Neuronal stem cell (in vitro differentiated cells): ENCODE measurements around the gene COL25A1.

ENCODE experiments used
- DNase-seq: peaks from one replicate; pipeline ENCODE4 v3.0.0-alpha.2; 2013; ENCODE audit warnings: low spot score
- H2AFZ ChIP-seq: one replicate; pipeline ENCODE4 v1.6.1; 2013; ENCODE audit warnings: mild to moderate bottlenecking, low read length, inconsistent platforms
- H2AK5ac ChIP-seq: 2 replicates; pipeline ENCODE4 v1.6.1; 2013; ENCODE audit warnings: low read depth, mild to moderate bottlenecking, inconsistent platforms, low read length, moderate library complexity, mixed read lengths
- H2BK120ac ChIP-seq: 2 replicates; pipeline ENCODE4 v1.6.1; 2013; ENCODE audit warnings: low read depth, mild to moderate bottlenecking, inconsistent platforms, low read length, moderate library complexity, mixed read lengths
- H2BK12ac ChIP-seq: one replicate; pipeline ENCODE4 v1.6.1; 2013; ENCODE audit warnings: low read length, inconsistent platforms
- H2BK15ac ChIP-seq: 2 replicates; pipeline ENCODE4 v1.6.1; 2013; ENCODE audit warnings: mild to moderate bottlenecking, low read length, inconsistent platforms, mixed read lengths
- H2BK5ac ChIP-seq: one replicate; pipeline ENCODE4 v1.6.1; 2013; ENCODE audit warnings: inconsistent platforms, mild to moderate bottlenecking, low read length, moderate library complexity
- H3K14ac ChIP-seq: one replicate; pipeline ENCODE4 v1.6.1; 2013; ENCODE audit warnings: low read length, inconsistent platforms
- H3K18ac ChIP-seq: 2 replicates; pipeline ENCODE4 v1.6.1; 2013; ENCODE audit warnings: low read length, inconsistent platforms
- H3K23ac ChIP-seq: 2 replicates; pipeline ENCODE4 v1.6.1; 2013; ENCODE audit warnings: low read depth, mild to moderate bottlenecking, mixed read lengths, low read length, inconsistent platforms; ENCODE audit not compliant: poor library complexity
- H3K27ac ChIP-seq: replicated peaks from 3 replicates; pipeline ENCODE4 v1.5.1; 2013; ENCODE audit warnings: low read length, inconsistent platforms
- H3K27me3 ChIP-seq, 3 experiments: 2 replicates each; pipeline ENCODE4 v1.6.1; 2013; ENCODE audit warnings: low read length in 3 of 3, mild to moderate bottlenecking in 2 of 3, inconsistent platforms in 1 of 3, low read depth in 1 of 3, mixed read lengths in 1 of 3, moderate library complexity in 1 of 3; ENCODE audit not compliant: control insufficient read depth in 3 of 3, insufficient read depth in 3 of 3
- H3K36me3 ChIP-seq, 2 donors: replicated peaks in 1 of 2; 2 replicates each; pipeline ENCODE4 v1.6.1; 2013; ENCODE audit warnings: low read length in 2 of 2; ENCODE audit not compliant: control insufficient read depth in 2 of 2, insufficient read depth in 2 of 2
- H3K4ac ChIP-seq: 2 replicates; pipeline ENCODE4 v1.6.1; 2013; ENCODE audit warnings: inconsistent platforms, mild to moderate bottlenecking, low read length, moderate library complexity
- H3K4me1 ChIP-seq, 2 donors: 1 replicate in 1 of 2; 2 replicates in 1 of 2; pipeline ENCODE4 v1.6.1; 2013; ENCODE audit warnings: low read length in 2 of 2, low read depth in 1 of 2; ENCODE audit not compliant: control insufficient read depth in 2 of 2, insufficient read depth in 1 of 2
- H3K4me2 ChIP-seq: one replicate; pipeline ENCODE4 v1.6.1; 2013; ENCODE audit warnings: mild to moderate bottlenecking, low read length, inconsistent platforms; ENCODE audit not compliant: insufficient read depth, poor library complexity, severe bottlenecking
- H3K4me3 ChIP-seq, 2 donors: 2 replicates each; pipeline ENCODE4 v1.5.1; 2013; ENCODE audit warnings: low read length in 2 of 2, mild to moderate bottlenecking in 2 of 2, inconsistent platforms in 1 of 2, moderate library complexity in 1 of 2
- H3K79me1 ChIP-seq: one replicate; pipeline ENCODE4 v1.6.1; 2013; ENCODE audit warnings: low read depth, mild to moderate bottlenecking, inconsistent platforms, low read length, moderate library complexity
- H3K9ac ChIP-seq: one replicate; pipeline ENCODE4 v1.6.1; 2013; ENCODE audit warnings: mild to moderate bottlenecking, low read depth, low read length, inconsistent platforms; ENCODE audit not compliant: poor library complexity
- H3K9me3 ChIP-seq, 2 donors: replicated peaks in 1 of 2; 2 replicates each; pipeline versions ENCODE3 to v1.6.1; 2013; ENCODE audit warnings: low read length in 2 of 2, mild to moderate bottlenecking in 2 of 2, inconsistent platforms in 1 of 2, low read depth in 1 of 2, mixed read lengths in 1 of 2, moderate library complexity in 1 of 2; ENCODE audit not compliant: control insufficient read depth in 2 of 2, insufficient read depth in 1 of 2
- H4K8ac ChIP-seq: one replicate; pipeline ENCODE4 v1.6.1; 2013; ENCODE audit warnings: low read depth, mild to moderate bottlenecking, inconsistent platforms, low read length, moderate library complexity
- H4K91ac ChIP-seq: one replicate; pipeline ENCODE4 v1.6.1; 2013; ENCODE audit warnings: low read length, low read depth, mild to moderate bottlenecking, inconsistent platforms; ENCODE audit not compliant: poor library complexity
- WGBS, 2 donors: extraction: QIAGEN DNeasy Blood & Tissue Kit; methylation state at CpG; one replicate each; pipeline ENCODE4 v1.1.7; 2013; ENCODE audit warnings: missing lambda C conversion rate in 2 of 2, mixed read lengths in 1 of 2; ENCODE audit not compliant: insufficient read length in 2 of 2, insufficient replicate concordance in 1 of 2; ENCODE audit errors: extremely low coverage in 2 of 2; 5-methylcytosine and 5-hydroxymethylcytosine counted together

COL25A1 gene

DNA sequence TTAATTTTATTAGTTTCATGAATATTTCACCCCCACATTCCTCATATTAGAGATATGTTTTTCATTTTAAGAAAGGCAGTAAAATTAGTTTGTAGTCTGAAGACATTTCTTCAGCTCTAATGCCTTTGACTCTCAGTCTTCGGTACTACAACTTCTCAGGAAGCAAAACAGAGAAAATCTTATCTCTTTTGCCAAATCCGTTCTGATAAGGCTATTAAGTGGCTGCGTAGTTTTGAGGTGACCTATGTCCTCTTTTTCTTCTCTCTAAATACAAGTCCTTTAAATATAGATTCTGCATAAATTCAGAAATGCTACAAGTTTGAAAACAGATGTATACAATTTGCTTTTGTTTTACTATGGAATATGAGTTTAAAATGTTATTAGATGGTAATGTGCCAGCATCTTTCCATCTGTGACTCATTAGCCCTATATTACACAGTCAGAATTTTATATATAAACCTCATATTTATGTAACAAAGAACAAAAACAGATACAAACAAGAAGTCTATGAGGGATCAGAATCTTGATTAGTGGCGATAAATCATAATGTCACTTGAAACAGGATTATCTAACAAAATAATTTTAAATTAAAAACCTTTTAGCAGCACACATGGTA, 358.4 kb downstream of the COL25A1 start:
- no peaks in the 10 kb centered on the region for H3K36me3 ChIP-seq

DNA sequence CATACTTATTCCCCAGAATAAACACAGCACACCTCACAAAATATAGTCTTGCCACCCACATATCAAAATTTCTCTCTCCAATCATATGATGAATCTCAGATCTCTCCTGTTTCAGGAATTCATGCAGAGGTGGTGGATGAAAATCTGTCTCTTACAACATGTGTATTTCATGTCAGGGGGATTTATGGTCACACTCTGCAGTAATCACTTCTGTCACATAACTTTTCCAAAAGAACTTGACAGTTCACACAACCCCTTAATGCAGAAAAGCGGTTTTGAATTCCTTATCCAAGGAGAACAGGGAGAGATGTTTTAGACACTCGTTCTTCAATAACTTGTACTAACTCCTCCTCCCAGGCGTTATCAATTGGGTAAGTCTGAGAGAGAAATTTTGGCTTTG, 359.1 kb downstream of the COL25A1 start:
- no peak overlapping the region for H3K4ac ChIP-seq
- no peak for DNase-seq
- no peak overlapping the region for H3K27ac ChIP-seq
- H4K91ac ChIP-seq, result no peak overlapping the region
- peaks cover 0 to 2% of the 10 kb centered on the region in 2 donors for H3K4me1 ChIP-seq
- H3K14ac ChIP-seq, result no peak overlapping the region
- no peak overlapping the region for H2BK12ac ChIP-seq
- H2AFZ ChIP-seq, result no peak overlapping the region
- no peak overlapping the region for H3K18ac ChIP-seq
- no peak overlapping the region for H2BK5ac ChIP-seq
- H3K23ac ChIP-seq, result no peak overlapping the region
- H3K79me1 ChIP-seq, result no peaks in the 10 kb centered on the region
- H3K4me3 ChIP-seq, result no peak overlapping the region
- no peak overlapping the region for H3K9ac ChIP-seq
- no peak overlapping the region for H4K8ac ChIP-seq
- peaks cover 0 to 2% of the 10 kb centered on the region in 2 donors for H3K9me3 ChIP-seq
- H2BK120ac ChIP-seq, result no peak overlapping the region
- no peak overlapping the region for H2AK5ac ChIP-seq
- H3K27me3 ChIP-seq, result no peaks in the 10 kb centered on the region
- no peak overlapping the region for H2BK15ac ChIP-seq
- no peak overlapping the region for H3K4me2 ChIP-seq
- no CpG with 5 or more reads among the region's 3 CpGs for WGBS, 2 donors
- H3K36me3 ChIP-seq, result no peaks in the 10 kb centered on the region

More for the DNA sequence above, 358.4 kb downstream of the COL25A1 start:
- no peak overlapping the region for H3K4me3 ChIP-seq
- no peaks in the 10 kb centered on the region for H3K79me1 ChIP-seq
- no peak overlapping the region for H2BK5ac ChIP-seq
- H3K18ac ChIP-seq, result no peak overlapping the region
- H3K27ac ChIP-seq, result no peak overlapping the region
- WGBS, 2 donors, result no CpG with 5 or more reads among the region's 4 CpGs
- no peak for DNase-seq
- H4K91ac ChIP-seq, result no peak overlapping the region
- no peak overlapping the region for H2BK15ac ChIP-seq
- H3K4ac ChIP-seq, result no peak overlapping the region
- no peak overlapping the region for H2AFZ ChIP-seq
- no peak overlapping the region for H3K14ac ChIP-seq
- no peak overlapping the region for H3K4me2 ChIP-seq
- no peak overlapping the region for H4K8ac ChIP-seq
- H3K27me3 ChIP-seq, result no peaks in the 10 kb centered on the region
- H3K9me3 ChIP-seq, result peaks cover 0 to 2% of the 10 kb centered on the region in 2 donors
- H2BK120ac ChIP-seq, result no peak overlapping the region
- H3K4me1 ChIP-seq, result peaks cover 0 to 2% of the 10 kb centered on the region in 2 donors
- H2AK5ac ChIP-seq, result no peak overlapping the region
- no peak overlapping the region for H3K9ac ChIP-seq
- no peak overlapping the region for H2BK12ac ChIP-seq
- no peak overlapping the region for H3K23ac ChIP-seq

- DNase-seq, result no peak
- Histone ChIP-seq H3K4me3 (no peak overlapping the region), H3K79me1 (no peaks in the 10 kb centered on the region), H2BK15ac (no peak overlapping the region), H3K14ac (no peak overlapping the region), H3K27me3 (no peaks in the 10 kb centered on the region), H3K4ac (no peak overlapping the region), H3K18ac (no peak overlapping the region), H3K9me3 (peaks cover 0 to 2% of the 10 kb centered on the region in 2 donors), H2BK120ac (no peak overlapping the region), H2BK12ac (no peak overlapping the region), H3K23ac (no peak overlapping the region), H3K36me3 (no peaks in the 10 kb centered on the region), H2BK5ac (no peak overlapping the region), H3K27ac (no peak overlapping the region), H2AK5ac (no peak overlapping the region), H3K4me1 (peaks cover 0 to 2% of the 10 kb centered on the region in 2 donors), H2AFZ (no peak overlapping the region), H4K91ac (no peak overlapping the region), H3K4me2 (no peak overlapping the region), H4K8ac (no peak overlapping the region), H3K9ac (no peak overlapping the region)
- WGBS, 2 donors, result no CpG with 5 or more reads among the region's 7 CpGs
Observed at GRCh38 chr4:108941904-108942430, 360.5 kb downstream of the COL25A1 start.

DNA sequence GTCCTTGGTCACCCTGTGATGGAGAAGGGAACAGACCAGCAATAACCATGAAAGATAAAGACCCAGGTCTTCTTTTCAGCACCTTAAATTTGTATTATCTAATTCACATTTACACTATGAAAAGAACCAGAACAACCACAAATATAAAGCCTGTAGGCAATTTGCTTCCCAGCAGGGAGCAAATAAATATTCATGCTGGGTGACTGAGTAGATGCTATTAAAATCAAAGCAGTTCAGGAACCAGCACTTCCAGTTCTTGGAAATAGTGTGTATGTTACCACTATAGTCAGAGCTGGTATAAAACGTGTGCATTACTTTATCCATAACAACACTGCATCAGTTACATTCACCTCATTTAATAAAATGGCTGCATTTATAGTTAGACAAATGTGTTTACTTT, 361.8 kb downstream of the COL25A1 start:
- Histone ChIP-seq H3K9me3 (peaks cover 0 to 2% of the 10 kb centered on the region in 2 donors), H2BK15ac (no peak overlapping the region), H2AFZ (no peak overlapping the region), H2BK120ac (no peak overlapping the region), H4K91ac (no peak overlapping the region), H3K4ac (no peak overlapping the region), H3K27me3 (no peaks in the 10 kb centered on the region), H2BK12ac (no peak overlapping the region), H3K4me1 (peaks cover 0 to 2% of the 10 kb centered on the region in 2 donors), H4K8ac (no peak overlapping the region), H3K79me1 (no peaks in the 10 kb centered on the region), H3K18ac (no peak overlapping the region), H2AK5ac (no peak overlapping the region), H3K4me2 (no peak overlapping the region), H3K36me3 (no peaks in the 10 kb centered on the region), H3K27ac (no peak overlapping the region), H3K4me3 (no peak overlapping the region), H3K14ac (no peak overlapping the region), H3K9ac (no peak overlapping the region), H3K23ac (no peak overlapping the region), H2BK5ac (no peak overlapping the region)
- no CpG with 5 or more reads among the region's 1 CpG for WGBS, 2 donors
- no peak for DNase-seq
